SK-N-SH (cell line): ENCODE measurements around the gene KCNQ5.
"Not testable (repeated sequence)": the region's sequence is repeated elsewhere in the genome, so short reads cannot be mapped to it uniquely, and the experiment has no call there.

Experiments
- CTCF ChIP-seq: fragments of 200-600 bp; sonication (generic); IDR thresholded peaks from 2 replicates; pipeline ENCODE4 v1.6.1; 2017; ENCODE audit warnings: antibody characterized with exemption, mild to moderate bottlenecking, moderate library complexity
- EP300 ChIP-seq, 2 experiments: IDR thresholded peaks; 2 replicates each; pipeline versions ENCODE4 v1.4.0 to v1.6.1; 2012; ENCODE audit warnings: borderline replicate concordance in 1 of 2, low read depth in 1 of 2, low read length in 1 of 2
- EZH2phosphoT487 ChIP-seq: fragments of 200-600 bp; sonication (generic); IDR thresholded peaks from 2 replicates; pipeline ENCODE4 v1.6.1; 2017; ENCODE audit warnings: low read depth, mixed run types, mild to moderate bottlenecking, antibody characterized with exemption, moderate library complexity, borderline replicate concordance
- FOSL2 ChIP-seq: IDR thresholded peaks from 2 replicates; pipeline ENCODE4 v1.4.0; 2012; ENCODE audit warnings: low read depth, mild to moderate bottlenecking, moderate library complexity, borderline replicate concordance
- IRF3 ChIP-seq: fragments of 150-350 bp; IDR thresholded peaks from 2 replicates; pipeline ENCODE4 v1.6.1; 2016; ENCODE audit warnings: mild to moderate bottlenecking, low read depth, low read length
- JUND ChIP-seq: IDR thresholded peaks from 2 replicates; pipeline ENCODE4 v1.4.0; 2012
- MAX ChIP-seq: IDR thresholded peaks from 2 replicates; pipeline ENCODE4 v1.4.0; 2012; ENCODE audit warnings: low read depth
- PBX3 ChIP-seq: IDR thresholded peaks from 2 replicates; pipeline ENCODE4; 2012
- POLR2AphosphoS5 ChIP-seq: IDR thresholded peaks from 2 replicates; pipeline ENCODE4 v1.6.1; 2012; ENCODE audit warnings: low read depth, low read length
- REST ChIP-seq: IDR thresholded peaks from 2 replicates; pipeline ENCODE4 v1.6.1; 2012; ENCODE audit warnings: mild to moderate bottlenecking, low read depth, low read length, moderate library complexity
- RFX5 ChIP-seq: IDR thresholded peaks from 2 replicates; pipeline ENCODE4 v1.6.1; 2012; ENCODE audit warnings: mild to moderate bottlenecking, improper control_type of control experiment, low read length
- SMC3 ChIP-seq: IDR thresholded peaks from 2 replicates; pipeline ENCODE4 v1.6.1; 2012; ENCODE audit warnings: low read depth, low read length, improper control_type of control experiment
- TAF1 ChIP-seq: IDR thresholded peaks from 2 replicates; pipeline ENCODE4 v1.6.1; 2012; ENCODE audit warnings: low read depth, mild to moderate bottlenecking, low read length, moderate library complexity, borderline replicate concordance
- ZBTB33 ChIP-seq: IDR thresholded peaks from 2 replicates; pipeline ENCODE4 v1.4.0; 2012; ENCODE audit warnings: low read depth, borderline replicate concordance

- not testable (repeated sequence) for TF ChIP-seq EZH2phosphoT487; POLR2AphosphoS5; REST; TAF1; JUND; CTCF; FOSL2; MAX; EP300 (IDR thresholded peaks at IDR 0.05; ENCODE audit: borderline replicate concordance in 1 of 2, low read depth in 1 of 2, low read length in 1 of 2); IRF3; RFX5; SMC3; ZBTB33; PBX3
Observed at GRCh38 chr6:72978808-72979207, 356.9 kb downstream of the KCNQ5 start.
